RWPE1 (cell line): ENCODE measurements around the gene SATB2.

ENCODE experiments used
- CTCF ChIA-PET: fragments of 350-600 bp; sonication (Branson Sonifier 250); formaldehyde crosslinking; extraction: SDS; loops from one replicate; lab custom pipeline; 2021; lab: Yijun Ruan, JAX
- POLR2A ChIA-PET: fragments of 400-600 bp; formaldehyde crosslinking; extraction: SDS; loops from one replicate; lab custom pipeline; 2020; ENCODE audit warnings: antibody characterized with exemption; ENCODE audit not compliant: low non-redundant PET; lab: Yijun Ruan, JAX
- DNase-seq: peaks from one replicate; pipeline ENCODE4 v3.0.0; 2012; ENCODE audit warnings: low spot score
- H3K27ac ChIP-seq: fragments of 450-650 bp; 2 replicates; pipeline ENCODE4 v1.5.1; 2017
- TF ChIP-seq, protein P1 (sequence below): fragments of 450-650 bp; conservative IDR thresholded peaks from 2 replicates; pipeline ENCODE4 v1.5.1; 2017; ENCODE audit warnings: low read depth, mild to moderate bottlenecking

Gene SATB2

DNA sequence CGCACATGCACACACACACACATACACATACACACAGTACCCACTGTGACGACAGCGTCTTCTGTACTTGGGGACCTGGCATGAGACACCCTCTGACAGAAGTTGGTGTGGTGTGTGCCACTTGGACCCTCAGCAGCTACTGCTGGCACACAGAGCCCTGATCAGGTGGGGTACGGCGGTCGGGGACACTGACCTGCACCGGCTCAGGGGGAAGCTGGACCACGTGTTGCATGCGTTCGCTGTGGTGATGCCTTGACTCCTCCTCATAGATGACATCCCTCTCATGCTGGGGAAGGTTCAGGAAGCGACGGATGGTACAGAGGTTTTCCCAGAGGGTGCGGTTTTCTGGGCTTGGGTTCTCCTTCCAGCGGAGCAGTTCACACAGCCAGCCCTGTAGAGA, 149.2 kb downstream of the SATB2 start:
- POLR2A ChIA-PET, result no interaction called here
- TF ChIP-seq, protein P1, sequence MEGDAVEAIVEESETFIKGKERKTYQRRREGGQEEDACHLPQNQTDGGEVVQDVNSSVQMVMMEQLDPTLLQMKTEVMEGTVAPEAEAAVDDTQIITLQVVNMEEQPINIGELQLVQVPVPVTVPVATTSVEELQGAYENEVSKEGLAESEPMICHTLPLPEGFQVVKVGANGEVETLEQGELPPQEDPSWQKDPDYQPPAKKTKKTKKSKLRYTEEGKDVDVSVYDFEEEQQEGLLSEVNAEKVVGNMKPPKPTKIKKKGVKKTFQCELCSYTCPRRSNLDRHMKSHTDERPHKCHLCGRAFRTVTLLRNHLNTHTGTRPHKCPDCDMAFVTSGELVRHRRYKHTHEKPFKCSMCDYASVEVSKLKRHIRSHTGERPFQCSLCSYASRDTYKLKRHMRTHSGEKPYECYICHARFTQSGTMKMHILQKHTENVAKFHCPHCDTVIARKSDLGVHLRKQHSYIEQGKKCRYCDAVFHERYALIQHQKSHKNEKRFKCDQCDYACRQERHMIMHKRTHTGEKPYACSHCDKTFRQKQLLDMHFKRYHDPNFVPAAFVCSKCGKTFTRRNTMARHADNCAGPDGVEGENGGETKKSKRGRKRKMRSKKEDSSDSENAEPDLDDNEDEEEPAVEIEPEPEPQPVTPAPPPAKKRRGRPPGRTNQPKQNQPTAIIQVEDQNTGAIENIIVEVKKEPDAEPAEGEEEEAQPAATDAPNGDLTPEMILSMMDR, result no peak
- no peak for DNase-seq
- H3K27ac ChIP-seq, result no peak overlapping the region
- CTCF ChIA-PET, result no interaction called here

DNA sequence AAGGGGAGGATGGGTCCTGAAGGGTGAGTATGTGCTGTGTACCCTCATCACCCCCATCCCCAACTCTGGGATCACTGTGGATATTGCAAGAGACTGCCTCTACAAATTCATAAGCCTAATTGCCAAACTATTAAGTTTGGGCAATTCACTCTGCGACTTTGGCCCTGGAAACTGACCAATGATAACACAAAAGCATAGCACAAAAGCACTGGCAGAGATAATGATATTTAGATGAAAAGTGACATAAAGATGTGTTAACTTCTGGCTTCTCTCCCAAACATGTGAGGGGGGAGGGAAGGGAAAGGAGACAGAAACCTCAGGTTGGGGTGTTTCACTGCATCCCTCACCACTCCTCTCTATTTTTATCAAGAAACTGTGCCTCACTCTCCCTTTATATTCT, 150.3 kb downstream of the SATB2 start:
- CTCF ChIA-PET, result interaction anchor here (0.8 kb wide), 1 partner anchor 279 kb away, joined by 4 read pairs; no protein-coding TSS in a partner anchor
- no peak overlapping the region for H3K27ac ChIP-seq
- POLR2A ChIA-PET, result no interaction called here
- TF ChIP-seq, protein P1, result no peak
- no peak for DNase-seq

DNA sequence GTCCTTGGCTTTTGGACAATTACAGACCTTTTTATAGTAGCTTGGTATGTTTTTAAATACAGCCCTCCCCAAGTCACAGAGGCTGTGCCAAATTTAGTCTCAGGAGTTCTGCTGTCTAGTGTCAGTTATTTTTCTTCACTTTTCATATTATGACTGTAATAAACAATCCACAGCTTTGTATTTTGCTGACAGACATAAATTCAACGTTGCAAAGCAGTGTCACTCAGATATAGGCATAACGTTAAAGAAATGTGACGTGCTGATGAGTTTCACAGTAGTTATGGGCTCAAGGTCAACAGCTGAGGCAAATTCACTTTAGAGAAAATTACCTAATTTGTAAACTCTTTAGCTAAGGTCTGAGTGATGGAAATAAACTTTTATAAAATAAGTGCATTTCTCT, 151.6 kb downstream of the SATB2 start:
- POLR2A ChIA-PET, result no interaction called here
- no peak overlapping the region for H3K27ac ChIP-seq
- TF ChIP-seq, protein P1, result no peak
- CTCF ChIA-PET, result no interaction called here
- DNase-seq, result no peak

DNA sequence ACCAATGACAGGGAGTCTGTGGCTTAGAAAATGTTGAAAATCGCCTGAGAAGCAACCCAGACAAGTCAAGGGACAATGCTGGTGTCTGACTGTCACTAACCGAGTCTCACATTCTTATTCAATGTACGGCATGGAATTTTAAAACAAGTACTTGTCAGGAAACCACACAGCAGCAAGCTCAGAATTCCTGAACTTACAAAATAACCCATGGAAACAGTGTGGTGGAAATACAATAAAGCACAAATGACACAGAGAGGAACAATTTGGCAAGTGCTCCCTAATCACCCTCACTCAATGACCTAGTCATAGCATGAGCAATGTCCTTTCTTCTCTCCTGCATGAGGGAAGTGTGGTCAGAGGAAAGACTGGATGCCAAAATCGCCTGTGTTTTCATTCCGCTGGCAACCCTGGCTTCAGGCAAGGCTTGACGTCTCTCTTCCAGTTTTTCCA, 154.0 kb downstream of the SATB2 start:
- CTCF ChIA-PET, result no interaction called here
- peak; percentile 31 for DNase-seq
- TF ChIP-seq, protein P1, result no peak
- POLR2A ChIA-PET, result no interaction called here
- no peak overlapping the region for H3K27ac ChIP-seq

DNA sequence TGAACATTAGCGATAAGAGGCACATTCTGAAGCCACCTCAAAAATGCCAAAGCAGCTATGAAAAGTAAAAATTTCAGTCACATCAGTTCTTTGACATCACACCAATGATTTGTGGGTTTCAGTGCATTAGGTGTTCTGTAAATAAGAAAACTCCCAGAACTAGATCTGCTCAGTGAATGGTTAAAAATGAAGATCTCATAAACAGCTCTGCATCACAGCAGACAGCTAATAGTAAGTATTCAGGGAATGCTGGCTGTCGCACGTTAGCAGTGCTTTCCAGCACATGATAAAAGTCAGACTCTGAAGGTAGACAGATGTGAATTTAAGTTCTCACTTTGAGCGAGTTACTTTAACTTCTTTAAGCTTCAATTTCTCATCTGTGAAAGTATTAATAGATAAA, 154.9 kb downstream of the SATB2 start:
- DNase-seq, result no peak
- TF ChIP-seq, protein P1, result no peak
- CTCF ChIA-PET, result interaction anchor here (0.6 kb wide), 1 partner anchor 54 kb away, joined by 3 read pairs; no protein-coding TSS in a partner anchor
- POLR2A ChIA-PET, result no interaction called here
- no peak overlapping the region for H3K27ac ChIP-seq

DNA sequence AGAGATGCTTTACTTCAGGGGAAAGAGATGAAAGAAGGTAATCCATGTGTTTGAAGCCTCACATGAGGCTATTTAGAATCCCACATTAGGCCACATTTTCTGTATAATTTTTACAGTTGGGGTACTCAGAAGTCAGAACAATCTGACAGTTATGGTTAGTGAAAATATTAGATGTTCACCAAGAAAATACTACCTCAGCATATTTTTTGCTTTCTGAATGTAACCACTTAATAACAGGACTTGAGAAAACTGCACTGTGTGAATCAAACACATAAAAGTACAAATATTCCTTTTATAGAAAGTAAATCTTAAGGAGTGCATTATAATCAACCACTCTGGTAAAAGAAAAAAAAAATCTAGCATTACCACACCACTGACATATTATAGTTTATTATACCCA, 169.3 kb downstream of the SATB2 start:
- no peak for DNase-seq
- CTCF ChIA-PET, result no interaction called here
- no peak overlapping the region for H3K27ac ChIP-seq
- TF ChIP-seq, protein P1, result no peak
- POLR2A ChIA-PET, result no interaction called here
